Measurements from ENCODE around the gene PLD1.

PLD1 gene

DNA sequence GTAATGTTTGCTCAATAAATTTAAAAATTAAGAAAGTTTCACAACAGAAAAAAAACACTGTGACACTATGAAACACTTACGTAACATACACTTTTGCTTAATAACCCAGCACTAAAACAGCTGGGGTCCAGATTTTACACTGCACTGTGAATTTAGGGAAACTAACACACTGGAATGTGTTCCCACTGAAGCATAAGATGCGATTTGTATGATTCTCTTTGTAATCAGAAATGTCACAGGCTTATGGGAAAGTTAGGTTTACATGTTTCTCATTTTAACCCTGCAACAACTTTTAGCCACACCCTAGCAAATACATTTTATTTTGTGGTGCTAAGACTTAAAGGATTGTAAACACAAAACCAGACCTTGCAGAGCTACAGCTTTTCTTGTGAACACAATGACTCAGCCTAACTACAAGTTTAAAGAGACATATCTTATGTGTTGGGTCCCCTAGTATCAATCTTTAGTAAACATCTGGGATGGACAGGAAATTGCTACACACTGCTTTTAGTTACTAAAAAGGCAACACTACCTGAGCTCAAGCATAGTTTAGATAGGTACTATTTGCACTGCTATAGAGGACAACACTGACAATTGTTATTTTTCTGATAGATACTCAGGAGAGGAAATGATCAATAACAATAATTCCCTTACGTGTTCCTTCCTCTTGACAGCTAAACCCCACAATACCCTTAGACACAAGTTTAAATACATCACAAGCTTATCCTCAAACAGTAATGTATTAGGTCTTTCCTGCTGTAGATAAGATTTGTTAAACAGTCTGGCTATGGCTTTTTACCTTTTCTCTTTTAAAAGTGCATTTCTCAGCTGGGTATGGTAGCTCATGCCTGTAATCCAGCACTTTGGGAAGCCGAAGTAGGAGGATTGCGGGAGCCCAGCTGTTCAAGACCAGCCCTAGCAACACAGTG is 3.8 kb downstream of the PLD1 start:
- Histone ChIP-seq H3K27me3 (peaks cover 7% of the 10 kb centered on the region; the same call in 1 of the 2 replicates), H3K4me1 (peaks cover 2% of the 10 kb centered on the region; the same call in 1 of the 2 replicates), H3K9me3 (no peaks in the 10 kb centered on the region), H3K4me3 (ENCODE audit: low read depth, low read length) (no peak overlapping the region), H3K36me3 (no peaks in the 10 kb centered on the region)
- TF ChIP-seq, protein P1, sequence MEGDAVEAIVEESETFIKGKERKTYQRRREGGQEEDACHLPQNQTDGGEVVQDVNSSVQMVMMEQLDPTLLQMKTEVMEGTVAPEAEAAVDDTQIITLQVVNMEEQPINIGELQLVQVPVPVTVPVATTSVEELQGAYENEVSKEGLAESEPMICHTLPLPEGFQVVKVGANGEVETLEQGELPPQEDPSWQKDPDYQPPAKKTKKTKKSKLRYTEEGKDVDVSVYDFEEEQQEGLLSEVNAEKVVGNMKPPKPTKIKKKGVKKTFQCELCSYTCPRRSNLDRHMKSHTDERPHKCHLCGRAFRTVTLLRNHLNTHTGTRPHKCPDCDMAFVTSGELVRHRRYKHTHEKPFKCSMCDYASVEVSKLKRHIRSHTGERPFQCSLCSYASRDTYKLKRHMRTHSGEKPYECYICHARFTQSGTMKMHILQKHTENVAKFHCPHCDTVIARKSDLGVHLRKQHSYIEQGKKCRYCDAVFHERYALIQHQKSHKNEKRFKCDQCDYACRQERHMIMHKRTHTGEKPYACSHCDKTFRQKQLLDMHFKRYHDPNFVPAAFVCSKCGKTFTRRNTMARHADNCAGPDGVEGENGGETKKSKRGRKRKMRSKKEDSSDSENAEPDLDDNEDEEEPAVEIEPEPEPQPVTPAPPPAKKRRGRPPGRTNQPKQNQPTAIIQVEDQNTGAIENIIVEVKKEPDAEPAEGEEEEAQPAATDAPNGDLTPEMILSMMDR (IDR thresholded peaks at IDR 0.05; ENCODE audit: low read depth, low read length): no peak
- DNase-seq: no peak

DNA sequence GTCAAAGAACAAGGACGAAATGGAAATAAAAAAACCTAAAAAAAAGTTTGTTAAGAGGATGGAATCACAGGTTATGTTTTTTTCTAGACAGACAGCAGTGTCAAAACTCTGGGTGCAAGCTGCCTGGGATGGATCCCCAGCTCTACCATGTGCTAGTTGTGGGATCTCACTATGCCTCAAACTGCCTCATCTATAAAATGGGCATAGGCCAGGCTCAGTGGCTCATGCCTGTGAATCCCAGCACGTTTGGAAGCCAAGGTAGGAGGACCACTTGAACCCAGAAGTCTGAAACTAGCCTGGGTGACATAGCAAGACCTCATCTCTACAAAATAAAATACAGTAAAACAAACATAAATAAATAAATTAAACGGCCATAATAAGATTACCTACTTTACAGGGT is 4.6 kb downstream of the PLD1 start:
- no peaks in the 10 kb centered on the region for H3K36me3 ChIP-seq
- TF ChIP-seq, protein P1 (IDR thresholded peaks at IDR 0.05; ENCODE audit: low read depth, low read length): no peak
- no peak overlapping the region for H3K4me3 ChIP-seq (ENCODE audit: low read depth, low read length)
- H3K27me3 ChIP-seq: peaks cover 7% of the 10 kb centered on the region; the same call in 1 of the 2 replicates
- DNase-seq: no peak
- no peaks in the 10 kb centered on the region for H3K4me1 ChIP-seq
- H3K9me3 ChIP-seq: no peaks in the 10 kb centered on the region

DNA sequence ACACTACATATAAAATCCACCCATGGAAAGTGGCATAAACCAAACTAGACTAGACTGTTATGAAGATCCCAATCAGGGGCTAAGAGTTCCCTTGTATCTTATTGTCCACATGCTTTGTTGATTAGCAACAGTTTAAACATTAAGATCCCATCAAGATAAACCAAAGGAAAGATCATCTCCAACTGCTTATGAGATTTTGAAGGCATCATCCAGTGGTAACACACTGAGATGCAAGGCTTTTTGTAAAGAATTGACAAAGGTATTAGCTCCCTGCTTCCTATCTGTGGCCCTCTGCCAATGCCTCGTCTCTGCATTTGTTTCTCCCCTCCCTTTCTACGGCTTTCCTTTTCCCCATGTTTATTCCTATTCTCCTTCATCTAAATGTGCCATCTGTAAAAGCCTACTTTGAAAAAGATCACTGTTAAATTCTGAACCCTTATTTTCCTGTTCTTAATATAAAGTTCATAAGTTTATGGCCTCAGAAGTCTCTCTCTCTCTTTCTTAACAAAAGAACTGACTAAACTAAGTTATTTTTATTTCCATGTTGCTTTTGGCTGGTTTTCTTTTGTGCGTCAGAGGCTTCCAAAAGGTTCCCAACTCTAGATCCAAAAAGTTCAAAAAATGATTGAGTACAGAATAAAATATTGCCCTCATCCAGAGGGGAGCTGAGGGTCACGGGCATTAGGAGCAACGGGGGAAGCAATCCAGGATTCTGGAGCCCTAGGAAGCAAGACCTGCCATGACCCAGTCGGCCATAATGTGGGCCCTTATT is 5.5 kb downstream of the PLD1 start:
- H3K9me3 ChIP-seq: no peaks in the 10 kb centered on the region
- no peaks in the 10 kb centered on the region for H3K4me1 ChIP-seq
- H3K27me3 ChIP-seq: peaks cover 5% of the 10 kb centered on the region; the same call in 1 of the 2 replicates
- no peak for DNase-seq
- H3K36me3 ChIP-seq: no peaks in the 10 kb centered on the region
- H3K4me3 ChIP-seq (ENCODE audit: low read depth, low read length): no peak overlapping the region
- TF ChIP-seq, protein P1 (IDR thresholded peaks at IDR 0.05; ENCODE audit: low read depth, low read length): no peak

DNA sequence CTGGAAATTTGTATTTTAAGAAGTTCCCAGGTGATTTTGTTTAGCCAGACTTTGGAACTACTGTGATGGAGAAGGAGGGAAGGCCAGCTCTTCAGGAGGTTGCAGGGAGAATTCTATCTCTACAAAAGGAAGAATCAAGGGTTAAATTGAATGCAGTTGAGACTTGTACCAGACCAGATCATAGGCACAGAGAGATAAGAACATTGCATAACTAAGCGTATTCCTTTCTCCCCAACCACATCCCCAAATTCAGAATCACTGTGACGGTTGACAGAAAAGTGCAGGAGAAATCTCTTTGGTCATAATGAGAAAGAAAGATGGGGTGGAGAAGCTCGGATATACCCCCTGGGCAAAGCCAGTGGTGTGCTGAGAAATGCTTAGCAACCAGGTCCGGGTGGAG is 7.2 kb downstream of the PLD1 start:
- DNase-seq: no peak
- no peaks in the 10 kb centered on the region for H3K27me3 ChIP-seq
- TF ChIP-seq, protein P1 (IDR thresholded peaks at IDR 0.05; ENCODE audit: low read depth, low read length): no peak
- H3K9me3 ChIP-seq: no peaks in the 10 kb centered on the region
- H3K36me3 ChIP-seq: no peaks in the 10 kb centered on the region
- no peaks in the 10 kb centered on the region for H3K4me1 ChIP-seq
- H3K4me3 ChIP-seq (ENCODE audit: low read depth, low read length): no peak overlapping the region

DNA sequence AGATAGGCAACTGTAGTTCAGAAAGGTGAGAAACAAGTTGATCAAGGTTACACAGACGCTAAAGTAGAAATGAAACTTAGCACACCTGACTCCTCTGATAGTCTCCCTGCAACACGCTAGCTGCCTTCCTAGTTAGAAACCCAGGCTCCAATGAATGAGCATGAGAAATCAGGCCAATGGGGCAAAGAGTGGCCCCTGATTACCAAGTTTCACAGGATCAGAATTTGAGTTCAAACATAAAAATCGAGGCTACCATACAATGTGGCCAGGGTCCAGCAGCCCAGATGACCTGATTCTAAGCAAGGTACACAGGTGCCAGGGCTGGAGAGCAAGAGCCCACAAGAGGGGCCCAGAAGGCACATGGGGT is 7.7 kb downstream of the PLD1 start:
- Histone ChIP-seq H3K36me3 (no peaks in the 10 kb centered on the region), H3K27me3 (no peaks in the 10 kb centered on the region), H3K4me3 (ENCODE audit: low read depth, low read length) (no peak overlapping the region), H3K9me3 (no peaks in the 10 kb centered on the region), H3K4me1 (no peaks in the 10 kb centered on the region)
- TF ChIP-seq, protein P1 (IDR thresholded peaks at IDR 0.05; ENCODE audit: low read depth, low read length): no peak
- DNase-seq: no peak

All from BE2C (cell line).